OCI-LY7 (cell line): ENCODE results near the gene ABCB1.

Experiments used
- EZH2phosphoT487 ChIP-seq: fragments of 200-600 bp; sonication (generic); IDR thresholded peaks from 2 replicates; pipeline ENCODE4 v1.6.1; 2018; ENCODE audit warnings: low read depth, borderline replicate concordance, mild to moderate bottlenecking, mixed run types, antibody characterized with exemption, low read length, moderate library complexity, mixed read lengths
- TF ChIP-seq, protein P1 (sequence below): fragments of 200-600 bp; sonication (generic); conservative IDR thresholded peaks from 2 replicates; pipeline ENCODE4 v1.5.1; 2014; ENCODE audit warnings: mild to moderate bottlenecking, antibody characterized with exemption, low read length, moderate library complexity, mixed read lengths

DNA sequence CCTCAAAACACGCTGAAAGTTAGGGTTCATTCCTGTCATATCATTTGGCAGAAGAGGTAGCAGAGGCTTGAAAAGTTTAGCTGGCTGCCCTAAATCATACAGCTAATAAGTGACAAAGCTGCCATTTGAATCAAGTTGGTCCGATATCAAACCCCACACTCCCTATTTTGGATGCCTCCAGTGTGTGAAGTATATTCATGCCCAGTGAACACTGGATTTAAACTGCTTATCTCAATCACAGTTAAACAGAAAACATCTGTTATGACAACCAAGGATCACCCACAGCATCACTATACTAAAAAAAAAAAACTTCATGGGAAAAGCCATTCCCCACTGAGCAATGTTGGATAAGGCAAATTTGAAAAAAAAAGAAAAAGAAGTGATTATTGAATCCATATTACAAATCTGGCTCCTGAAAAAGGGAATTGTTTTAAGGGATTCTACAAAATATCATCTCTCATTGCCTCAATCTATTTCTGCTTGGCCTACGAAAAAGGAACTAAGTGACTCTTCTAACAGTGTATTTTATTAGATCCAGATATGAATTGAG is 48.3 kb downstream of the ABCB1 start:
- TF ChIP-seq, protein P1, sequence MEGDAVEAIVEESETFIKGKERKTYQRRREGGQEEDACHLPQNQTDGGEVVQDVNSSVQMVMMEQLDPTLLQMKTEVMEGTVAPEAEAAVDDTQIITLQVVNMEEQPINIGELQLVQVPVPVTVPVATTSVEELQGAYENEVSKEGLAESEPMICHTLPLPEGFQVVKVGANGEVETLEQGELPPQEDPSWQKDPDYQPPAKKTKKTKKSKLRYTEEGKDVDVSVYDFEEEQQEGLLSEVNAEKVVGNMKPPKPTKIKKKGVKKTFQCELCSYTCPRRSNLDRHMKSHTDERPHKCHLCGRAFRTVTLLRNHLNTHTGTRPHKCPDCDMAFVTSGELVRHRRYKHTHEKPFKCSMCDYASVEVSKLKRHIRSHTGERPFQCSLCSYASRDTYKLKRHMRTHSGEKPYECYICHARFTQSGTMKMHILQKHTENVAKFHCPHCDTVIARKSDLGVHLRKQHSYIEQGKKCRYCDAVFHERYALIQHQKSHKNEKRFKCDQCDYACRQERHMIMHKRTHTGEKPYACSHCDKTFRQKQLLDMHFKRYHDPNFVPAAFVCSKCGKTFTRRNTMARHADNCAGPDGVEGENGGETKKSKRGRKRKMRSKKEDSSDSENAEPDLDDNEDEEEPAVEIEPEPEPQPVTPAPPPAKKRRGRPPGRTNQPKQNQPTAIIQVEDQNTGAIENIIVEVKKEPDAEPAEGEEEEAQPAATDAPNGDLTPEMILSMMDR: no peak
- no peak for TF ChIP-seq EZH2phosphoT487
